Endothelial cell of umbilical vein (primary cell): ENCODE results near the gene ZIC4. TPM values are rescaled to one million over a fixed set of nuclear protein-coding genes. Genes with fewer than 3 reads are reported as not detected.

Experiments
- BruUV-seq: library from RNA; stranded (reverse); fragments of 400-500 nt; replicated peaks from 2 replicates; lab custom pipeline; 2021; lab: Mats Ljungman, UMichigan
- CTCF ChIA-PET: fragments of 300-600, 350-600 bp; sonication (Branson Sonifier 250); formaldehyde crosslinking; loops from one replicate; lab custom pipeline; 2021; ENCODE audit warnings: antibody characterized with exemption, inconsistent platforms; lab: Charles Lee
- POLR2A ChIA-PET: fragments of 300-600, 350-600 bp; sonication (Branson Sonifier 250); formaldehyde crosslinking; loops from one replicate; lab custom pipeline; 2021; ENCODE audit warnings: antibody characterized with exemption, inconsistent platforms; lab: Charles Lee
- DNase-seq: peaks from one replicate; pipeline ENCODE4 v3.0.0-alpha.2; 2011; ENCODE audit warnings: low read depth, low spot score
- FAIRE-seq: peaks from 2 replicates; lab custom pipeline; 2011; peaks lifted over from hg19 to GRCh38; lab: Jason Lieb, UNC
- H2AFZ ChIP-seq: 2 replicates; pipeline ENCODE4 v1.6.0; 2012; ENCODE audit warnings: low read depth, low read length, control low read depth, inconsistent platforms
- H3K27ac ChIP-seq: 2 replicates; pipeline ENCODE4 v1.5.1; 2011; ENCODE audit warnings: low read depth, mild to moderate bottlenecking, control low read depth, low read length, moderate library complexity; ENCODE audit not compliant: insufficient read depth
- H3K27me3 ChIP-seq, 2 experiments: 2 replicates each; pipeline versions ENCODE4 v1.6.0 to v1.6.1; 2011; ENCODE audit warnings: low read length in 2 of 2, mixed read lengths in 1 of 2; ENCODE audit not compliant: control insufficient read depth in 2 of 2, insufficient read depth in 2 of 2
- H3K36me3 ChIP-seq, 2 experiments: 2 replicates in 1 of 2; 3 replicates in 1 of 2; pipeline ENCODE4 v1.5.1; 2011; ENCODE audit warnings: low read length in 2 of 2, mild to moderate bottlenecking in 1 of 2, moderate library complexity in 1 of 2; ENCODE audit not compliant: control insufficient read depth in 2 of 2, insufficient read depth in 2 of 2; ENCODE audit errors: extremely low read depth in 1 of 2
- H3K4me1 ChIP-seq: 3 replicates; pipeline ENCODE4 v1.5.1; 2011; ENCODE audit warnings: mild to moderate bottlenecking, low read length; ENCODE audit not compliant: control insufficient read depth, insufficient read depth; ENCODE audit errors: extremely low read depth
- H3K4me2 ChIP-seq: 2 replicates; pipeline ENCODE4 v1.6.1; 2011; ENCODE audit warnings: low read length, control low read depth, mixed read lengths; ENCODE audit not compliant: insufficient read depth
- H3K4me3 ChIP-seq, 3 experiments: fragments of 200-600 bp in 1 of 3; sonication (generic), shearing (Covaris generic) in 1 of 3; replicated peaks in 1 of 3; 2 replicates each; pipeline ENCODE4 v1.5.1; 2011 to 2016; ENCODE audit warnings: control low read depth in 3 of 3, low read length in 3 of 3, mild to moderate bottlenecking in 2 of 3, inconsistent platforms in 1 of 3, low read depth in 1 of 3, moderate library complexity in 1 of 3; ENCODE audit not compliant: insufficient read depth in 1 of 3
- H3K79me2 ChIP-seq: 2 replicates; pipeline ENCODE4 v1.6.0; 2012; ENCODE audit warnings: low read length, inconsistent platforms; ENCODE audit not compliant: control insufficient read depth, insufficient read depth
- H3K9ac ChIP-seq: replicated peaks from 2 replicates; pipeline ENCODE3; 2011; ENCODE audit warnings: low read length, control low read depth; ENCODE audit not compliant: insufficient read depth; ENCODE audit errors: extremely low read depth
- H3K9me1 ChIP-seq: replicated peaks from 3 replicates; pipeline ENCODE4 v1.6.0; 2011; ENCODE audit warnings: mild to moderate bottlenecking, low read length; ENCODE audit not compliant: control insufficient read depth, insufficient read depth; ENCODE audit errors: extremely low read depth
- H3K9me3 ChIP-seq: replicated peaks from 2 replicates; pipeline ENCODE4 v1.5.1; 2012; ENCODE audit warnings: low read length, inconsistent platforms; ENCODE audit not compliant: control insufficient read depth, insufficient read depth
- H4K20me1 ChIP-seq: replicated peaks from 2 replicates; pipeline ENCODE3; 2011; ENCODE audit warnings: mild to moderate bottlenecking, low read length; ENCODE audit not compliant: control insufficient read depth, insufficient read depth; ENCODE audit errors: extremely low read depth
- EZH2 ChIP-seq: IDR thresholded peaks from 2 replicates; pipeline ENCODE4 v1.6.1; 2012; ENCODE audit warnings: borderline replicate concordance, low read depth, mild to moderate bottlenecking, moderate library complexity, low read length, inconsistent platforms; ENCODE audit not compliant: severe bottlenecking
- FOS ChIP-seq: IDR thresholded peaks from 2 replicates; pipeline ENCODE4 v1.6.1; 2011; ENCODE audit warnings: mild to moderate bottlenecking, low read length, moderate library complexity, borderline replicate concordance; ENCODE audit not compliant: insufficient read depth
- GATA2 ChIP-seq: IDR thresholded peaks from 2 replicates; pipeline ENCODE4 v1.7.0; 2011; ENCODE audit warnings: low read depth, mild to moderate bottlenecking, moderate library complexity, mixed read lengths, low read length; ENCODE audit not compliant: insufficient read length, insufficient read depth
- JUN ChIP-seq: IDR thresholded peaks from 2 replicates; pipeline ENCODE4 v1.6.1; 2011; ENCODE audit warnings: borderline replicate concordance, low read depth; ENCODE audit not compliant: insufficient read length, insufficient read depth
- MYC ChIP-seq: IDR thresholded peaks from one replicate; pipeline ENCODE4 v1.6.1; 2011; ENCODE audit warnings: mild to moderate bottlenecking, low read depth, low read length
- POLR2A ChIP-seq: IDR thresholded peaks from 2 replicates; pipeline ENCODE4 v1.6.1; 2012; ENCODE audit warnings: low read depth, mild to moderate bottlenecking, control low read depth, low read length
- POLR2AphosphoS5 ChIP-seq: IDR thresholded peaks from 2 replicates; pipeline ENCODE4 v1.6.1; 2012; ENCODE audit warnings: low read depth, mild to moderate bottlenecking, control low read depth, low read length, moderate library complexity; ENCODE audit not compliant: insufficient read depth
- dilution Hi-C: fragments of 300-500 bp; cut with MboI; formaldehyde crosslinking; loops from one replicate; pipeline ENCODE4 v1.15.0; 2019; ENCODE audit warnings: low sequenced_read_pairs; ENCODE audit not compliant: extremely low pct_ligation_motif_present
- intact Hi-C: fragments of 100-400 bp; cut with micrococcal nuclease; formaldehyde crosslinking; loops from one replicate; pipeline ENCODE4 v1.10.0; 2022
- polyA plus RNA-seq, 4 experiments: library from polyadenylated mRNA; depleted of rRNA in 3 of 4; stranded (reverse) in 3 of 4; unstranded in 1 of 4; fragments of >200 nt; gene quantifications; 2 replicates each; pipeline versions ENCODE4 v1.2.1 to v1.2.3, GENCODE V29; 2011 to 2012; ENCODE audit warnings: missing spikeins in 1 of 4
- total RNA-seq: library from RNA; stranded (reverse); gene quantifications from 2 replicates; pipeline ENCODE4 v1.2.3, GENCODE V29; 2021
- TF ChIP-seq, protein P1 (sequence below), 2 donors: IDR thresholded peaks; 1 replicate in 1 of 2; 2 replicates in 1 of 2; pipeline ENCODE4 v1.5.1; 2011; ENCODE audit warnings: low read length in 2 of 2, mild to moderate bottlenecking in 2 of 2, moderate library complexity in 2 of 2, control low read depth in 1 of 2, inconsistent platforms in 1 of 2, low read depth in 1 of 2; ENCODE audit not compliant: insufficient read depth in 1 of 2; ENCODE audit errors: extremely low read depth in 1 of 2
- TF ChIP-seq, protein P2 (sequence below): IDR thresholded peaks from 2 replicates; pipeline ENCODE4 v1.6.1; 2011; ENCODE audit not compliant: insufficient read depth, insufficient read length

ZIC4 gene
- total and polyA plus RNA-seq, 2 donors (not counting 3 experiments of a cell fraction or from before 2014, with no cell fraction given), result not detected

DNA sequence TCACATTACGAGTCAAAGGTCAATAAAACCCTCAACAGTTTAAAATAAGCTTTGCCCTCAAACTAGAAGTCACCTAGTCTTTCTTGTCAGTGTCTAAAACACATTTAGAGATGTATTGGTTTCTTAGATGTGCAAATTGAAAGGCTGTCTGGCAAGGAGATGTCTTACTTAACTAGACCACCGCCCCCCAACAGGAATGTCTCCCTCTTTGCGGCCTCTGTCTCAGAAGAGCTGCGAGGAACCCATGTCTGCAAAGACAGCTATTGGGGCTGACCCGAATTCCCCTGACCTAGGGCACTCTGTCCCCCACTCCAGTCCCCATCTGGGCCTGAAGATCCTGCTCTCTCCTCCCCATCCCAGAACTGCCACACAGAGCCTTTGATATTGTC is 46.3 kb downstream of the ZIC4 start:
- dilution Hi-C loops, result no loop called here
- Histone ChIP-seq H3K9me1 (no peaks in the 10 kb centered on the region), H3K27me3 (peaks cover 82 to 100% of the 10 kb centered on the region in 2 experiments), H3K4me2 (no peak overlapping the region), H3K79me2 (no peaks in the 10 kb centered on the region), H3K36me3 (no peaks in the 10 kb centered on the region), H3K4me1 (no peaks in the 10 kb centered on the region), H3K27ac (no peak overlapping the region), H4K20me1 (no peaks in the 10 kb centered on the region), H3K4me3 (no peak overlapping the region), H2AFZ (no peak overlapping the region), H3K9ac (no peak overlapping the region), H3K9me3 (no peaks in the 10 kb centered on the region)
- TF ChIP-seq, protein P1, sequence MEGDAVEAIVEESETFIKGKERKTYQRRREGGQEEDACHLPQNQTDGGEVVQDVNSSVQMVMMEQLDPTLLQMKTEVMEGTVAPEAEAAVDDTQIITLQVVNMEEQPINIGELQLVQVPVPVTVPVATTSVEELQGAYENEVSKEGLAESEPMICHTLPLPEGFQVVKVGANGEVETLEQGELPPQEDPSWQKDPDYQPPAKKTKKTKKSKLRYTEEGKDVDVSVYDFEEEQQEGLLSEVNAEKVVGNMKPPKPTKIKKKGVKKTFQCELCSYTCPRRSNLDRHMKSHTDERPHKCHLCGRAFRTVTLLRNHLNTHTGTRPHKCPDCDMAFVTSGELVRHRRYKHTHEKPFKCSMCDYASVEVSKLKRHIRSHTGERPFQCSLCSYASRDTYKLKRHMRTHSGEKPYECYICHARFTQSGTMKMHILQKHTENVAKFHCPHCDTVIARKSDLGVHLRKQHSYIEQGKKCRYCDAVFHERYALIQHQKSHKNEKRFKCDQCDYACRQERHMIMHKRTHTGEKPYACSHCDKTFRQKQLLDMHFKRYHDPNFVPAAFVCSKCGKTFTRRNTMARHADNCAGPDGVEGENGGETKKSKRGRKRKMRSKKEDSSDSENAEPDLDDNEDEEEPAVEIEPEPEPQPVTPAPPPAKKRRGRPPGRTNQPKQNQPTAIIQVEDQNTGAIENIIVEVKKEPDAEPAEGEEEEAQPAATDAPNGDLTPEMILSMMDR (IDR thresholded peaks at IDR 0.05; ENCODE audit: extremely low read depth in 1 of 2, insufficient read depth in 1 of 2, low read depth in 1 of 2, low read length in 2 of 2), result no peak
- TF ChIP-seq, protein P2, sequence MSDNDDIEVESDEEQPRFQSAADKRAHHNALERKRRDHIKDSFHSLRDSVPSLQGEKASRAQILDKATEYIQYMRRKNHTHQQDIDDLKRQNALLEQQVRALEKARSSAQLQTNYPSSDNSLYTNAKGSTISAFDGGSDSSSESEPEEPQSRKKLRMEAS, result no peak
- TF ChIP-seq EZH2 (no peak), GATA2 (no peak), JUN (no peak), MYC (no peak), POLR2AphosphoS5 (no peak), FOS (no peak), POLR2A (no peak)
- no TSS peak for BruUV-seq
- FAIRE-seq (no peak), DNase-seq (no peak)
- POLR2A ChIA-PET, result no interaction called here
- intact Hi-C loops, result no loop called here
- CTCF ChIA-PET, result interaction anchor here (0.7 to 2.6 kb wide), 3 partner anchors 9 to 1007 kb away, joined by 3 to 11 read pairs (median 5); no protein-coding TSS in a partner anchor
